GM18907 (cell line): ENCODE data around the gene ATP11A.
"Not testable (repeated sequence)": the region's sequence is repeated elsewhere in the genome, so short reads cannot be mapped to it uniquely, and the experiment has no call there.

Source experiments
- ATAC-seq: cut with Tn5 transposase; IDR thresholded peaks from one replicate; pipeline ENCODE4 v1.9.1; 2021; ENCODE audit warnings: mild to moderate bottlenecking, moderate library complexity; ENCODE audit not compliant: unreplicated experiment

The ATP11A gene

GRCh38 chr13:112669881-112670499 lies 19.8 kb upstream of the ATP11A start:
- peak; percentile 68 for ATAC-seq

GRCh38 chr13:112670864-112671263 lies 19.0 kb upstream of the ATP11A start:
- no peak for ATAC-seq

GRCh38 chr13:112671359-112671758 lies 18.5 kb upstream of the ATP11A start:
- ATAC-seq, result no peak

GRCh38 chr13:112672651-112673284 lies 17.1 kb upstream of the ATP11A start:
- no peak for ATAC-seq

GRCh38 chr13:112674412-112675365 lies 15.1 kb upstream of the ATP11A start:
- no peak for ATAC-seq

- no peak for ATAC-seq
Observed at GRCh38 chr13:112675366-112675756, 14.5 kb upstream of the ATP11A start.

- not testable (repeated sequence) for ATAC-seq
Observed at GRCh38 chr13:112677421-112677962, 12.3 kb upstream of the ATP11A start.

- ATAC-seq, result no peak
Observed at GRCh38 chr13:112679381-112679780, 10.5 kb upstream of the ATP11A start.

GRCh38 chr13:112679932-112680677 lies 9.7 kb upstream of the ATP11A start:
- no peak for ATAC-seq

GRCh38 chr13:112680741-112681360 lies 9.0 kb upstream of the ATP11A start:
- no peak for ATAC-seq

- ATAC-seq, result no peak
Observed at GRCh38 chr13:112683581-112683980, 6.3 kb upstream of the ATP11A start.

- ATAC-seq, result no peak
Observed at GRCh38 chr13:112684071-112684845, 5.6 kb upstream of the ATP11A start.

- ATAC-seq, result not testable (repeated sequence)
Observed at GRCh38 chr13:112685189-112685805, 4.5 kb upstream of the ATP11A start.

- no peak for ATAC-seq
Observed at GRCh38 chr13:112685896-112686295, 3.9 kb upstream of the ATP11A start.

GRCh38 chr13:112686364-112686763 lies 3.5 kb upstream of the ATP11A start:
- no peak for ATAC-seq

GRCh38 chr13:112686987-112687386 lies 2.9 kb upstream of the ATP11A start:
- no peak for ATAC-seq

GRCh38 chr13:112687836-112688559 lies 1.8 kb upstream of the ATP11A start:
- no peak for ATAC-seq

GRCh38 chr13:112688560-112689302 lies 1.1 kb upstream of the ATP11A start:
- no peak for ATAC-seq
